Neural cell (in vitro differentiated cells): ENCODE measurements around the gene PRDX3.

Experiments
- CTCF ChIP-seq: fragments of 450-650 bp; IDR thresholded peaks from 2 replicates; pipeline ENCODE4 v1.5.1; 2014; ENCODE audit warnings: antibody characterized with exemption, mild to moderate bottlenecking, moderate library complexity; ENCODE audit not compliant: poor library complexity, severe bottlenecking
- EP300 ChIP-seq: fragments of 450-650 bp; conservative IDR thresholded peaks from 2 replicates; pipeline ENCODE4 v1.6.1; 2014; ENCODE audit warnings: antibody characterized with exemption, mild to moderate bottlenecking, moderate library complexity; ENCODE audit not compliant: poor library complexity, severe bottlenecking
- EZH2 ChIP-seq: fragments of 200-600, 300-800 bp; shearing (Covaris generic), sonication (generic); IDR thresholded peaks from 2 replicates; pipeline ENCODE4 v1.6.1; 2014; ENCODE audit warnings: antibody characterized with exemption, low read length, borderline replicate concordance, mild to moderate bottlenecking; ENCODE audit not compliant: insufficient read depth, poor library complexity, severe bottlenecking
- MXI1 ChIP-seq: fragments of 450-650 bp; conservative IDR thresholded peaks from 2 replicates; pipeline ENCODE4 v1.6.1; 2014; ENCODE audit warnings: antibody characterized with exemption, mild to moderate bottlenecking; ENCODE audit not compliant: poor library complexity, severe bottlenecking
- POLR2AphosphoS5 ChIP-seq: IDR thresholded peaks from 2 replicates; pipeline ENCODE4 v1.6.1; 2012
- REST ChIP-seq: IDR thresholded peaks from 2 replicates; pipeline ENCODE4 v1.6.1; 2012; ENCODE audit warnings: borderline replicate concordance
- TAF1 ChIP-seq: IDR thresholded peaks from 2 replicates; pipeline ENCODE4 v1.6.1; 2012; ENCODE audit warnings: low read depth

GRCh38 chr10:119177708-119178371 is 772 bp downstream of the PRDX3 start:
- TF ChIP-seq CTCF (no peak), EZH2 (no peak), EP300 (no peak), POLR2AphosphoS5 (no peak), MXI1 (no peak), REST (no peak), TAF1 (no peak)
